ENCODE results near the gene C2orf74. TPM values are rescaled to one million over a fixed set of nuclear protein-coding genes. Genes with fewer than 3 reads are reported as not detected.

The C2orf74 gene
- total RNA-seq, 4 donors from 2014 or later = 3.5 to 11.3 (median 6.2) TPM

DNA sequence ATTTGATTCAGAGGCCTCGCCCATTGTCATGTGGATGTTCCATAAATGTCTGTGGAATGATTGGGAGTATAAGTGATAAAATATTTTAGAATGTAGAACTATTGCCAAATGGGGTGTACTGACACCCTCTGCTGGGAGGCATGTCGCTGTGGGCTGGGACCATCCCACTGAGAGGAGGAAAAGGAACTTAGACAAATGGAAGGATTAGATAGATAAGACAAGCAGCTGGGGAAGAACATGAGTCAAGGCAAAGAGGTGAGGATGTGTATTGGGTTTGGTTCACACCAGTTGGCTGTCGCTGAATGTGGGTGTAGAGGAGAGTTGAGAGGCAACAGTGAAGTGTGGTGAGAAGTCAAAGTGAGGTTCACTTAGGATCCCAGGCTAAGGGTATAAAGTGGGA, 4.0 kb downstream of the C2orf74 start:
- no peak for DNase-seq (ENCODE audit: low spot score in 2 of 2)
- WGBS, 2 donors = 83 to 88% methylated on average over 3 of the region's 3 CpGs
- TF ChIP-seq POLR2A (IDR thresholded peaks at IDR 0.05) = no peak
- TF ChIP-seq, protein P1, sequence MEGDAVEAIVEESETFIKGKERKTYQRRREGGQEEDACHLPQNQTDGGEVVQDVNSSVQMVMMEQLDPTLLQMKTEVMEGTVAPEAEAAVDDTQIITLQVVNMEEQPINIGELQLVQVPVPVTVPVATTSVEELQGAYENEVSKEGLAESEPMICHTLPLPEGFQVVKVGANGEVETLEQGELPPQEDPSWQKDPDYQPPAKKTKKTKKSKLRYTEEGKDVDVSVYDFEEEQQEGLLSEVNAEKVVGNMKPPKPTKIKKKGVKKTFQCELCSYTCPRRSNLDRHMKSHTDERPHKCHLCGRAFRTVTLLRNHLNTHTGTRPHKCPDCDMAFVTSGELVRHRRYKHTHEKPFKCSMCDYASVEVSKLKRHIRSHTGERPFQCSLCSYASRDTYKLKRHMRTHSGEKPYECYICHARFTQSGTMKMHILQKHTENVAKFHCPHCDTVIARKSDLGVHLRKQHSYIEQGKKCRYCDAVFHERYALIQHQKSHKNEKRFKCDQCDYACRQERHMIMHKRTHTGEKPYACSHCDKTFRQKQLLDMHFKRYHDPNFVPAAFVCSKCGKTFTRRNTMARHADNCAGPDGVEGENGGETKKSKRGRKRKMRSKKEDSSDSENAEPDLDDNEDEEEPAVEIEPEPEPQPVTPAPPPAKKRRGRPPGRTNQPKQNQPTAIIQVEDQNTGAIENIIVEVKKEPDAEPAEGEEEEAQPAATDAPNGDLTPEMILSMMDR (IDR thresholded peaks at IDR 0.05) = no peak
- intact Hi-C loops (cut with DNase I; ENCODE audit: low total_unique reads) = no loop called here
- no peak overlapping the region for H3K4me3 ChIP-seq (ENCODE audit: low read depth, poor library complexity, severe bottlenecking)

DNA sequence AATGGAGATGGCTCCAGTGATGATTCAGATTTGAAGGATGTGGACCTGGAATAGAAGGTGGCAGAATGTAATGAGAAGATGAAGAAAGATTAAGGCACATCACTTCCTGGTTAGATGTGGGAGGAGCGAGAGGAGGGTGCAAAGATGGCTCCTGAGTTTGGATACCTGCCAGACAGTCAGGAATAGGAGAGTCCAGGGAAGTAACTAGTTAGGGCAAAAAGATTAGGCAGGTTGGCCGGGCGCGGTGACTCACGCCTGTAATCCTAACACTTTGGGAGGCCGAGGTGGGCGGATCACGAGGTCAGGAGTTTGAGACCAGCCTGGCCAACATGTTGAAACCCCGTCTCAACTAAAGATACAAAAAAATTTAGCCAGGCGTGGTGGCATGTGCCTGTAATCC, 5.6 kb downstream of the C2orf74 start:
- no peak for DNase-seq (ENCODE audit: low spot score in 2 of 2)
- TF ChIP-seq, protein P1 (IDR thresholded peaks at IDR 0.05) = no peak
- no peak for TF ChIP-seq POLR2A (IDR thresholded peaks at IDR 0.05)
- 94 to 95% methylated on average over 10 of the region's 10 CpGs for WGBS, 2 donors
- intact Hi-C loops (cut with DNase I; ENCODE audit: low total_unique reads) = no loop called here
- no peak overlapping the region for H3K4me3 ChIP-seq (ENCODE audit: low read depth, poor library complexity, severe bottlenecking)

DNA sequence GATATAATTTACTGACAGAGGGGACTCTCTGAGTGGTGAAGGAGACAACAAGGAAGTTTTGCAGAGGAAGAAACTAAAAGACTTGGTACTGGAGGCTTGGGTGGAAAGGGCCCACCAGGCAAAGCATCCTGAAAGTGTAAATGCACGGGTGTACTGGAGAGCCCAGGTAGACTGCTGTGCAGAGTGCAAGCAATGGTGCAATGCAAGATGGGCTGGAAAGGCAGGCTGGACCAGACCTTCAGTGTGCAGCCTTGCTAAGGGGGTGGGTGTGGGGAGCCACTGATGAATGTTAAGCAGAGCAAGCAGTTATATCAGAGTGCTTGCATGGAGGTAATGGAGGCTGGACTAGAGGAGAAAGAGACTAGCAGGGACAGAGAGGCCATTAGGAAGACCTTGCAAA, 10.7 kb downstream of the C2orf74 start:
- DNase-seq (ENCODE audit: low spot score in 2 of 2) = no peak
- intact Hi-C loops (cut with DNase I; ENCODE audit: low total_unique reads) = no loop called here
- 68 to 78% methylated on average over 1 of the region's 1 CpG for WGBS, 2 donors
- no peak for TF ChIP-seq POLR2A (IDR thresholded peaks at IDR 0.05)
- TF ChIP-seq, protein P1 (IDR thresholded peaks at IDR 0.05) = no peak
- no peak overlapping the region for H3K4me3 ChIP-seq (ENCODE audit: low read depth, poor library complexity, severe bottlenecking)

DNA sequence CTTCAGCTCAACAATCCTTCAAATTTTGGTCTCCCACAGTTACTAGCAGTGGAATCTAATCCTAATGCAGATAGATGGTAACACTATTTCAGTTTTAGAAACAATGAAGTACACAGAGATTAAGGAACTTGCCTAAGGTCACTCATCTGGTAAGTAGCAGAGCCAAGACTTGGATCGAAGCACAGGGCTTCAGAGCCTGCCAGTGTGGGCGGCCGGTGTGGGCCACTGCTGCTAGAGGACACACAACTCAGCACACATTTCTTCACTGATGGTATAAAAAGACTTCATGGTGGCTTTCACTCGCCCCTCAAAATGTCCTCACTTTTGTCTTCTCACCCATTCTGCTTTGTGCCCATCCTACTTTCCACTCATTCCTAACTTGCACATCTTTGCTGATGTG, 11.1 kb downstream of the C2orf74 start:
- intact Hi-C loops (cut with DNase I; ENCODE audit: low total_unique reads) = no loop called here
- DNase-seq (ENCODE audit: low spot score in 2 of 2) = no peak
- no peak for TF ChIP-seq POLR2A (IDR thresholded peaks at IDR 0.05)
- TF ChIP-seq, protein P1 (IDR thresholded peaks at IDR 0.05) = no peak
- no peak overlapping the region for H3K4me3 ChIP-seq (ENCODE audit: low read depth, poor library complexity, severe bottlenecking)
- WGBS, 2 donors = 52 to 59% methylated on average over 4 of the region's 4 CpGs

DNA sequence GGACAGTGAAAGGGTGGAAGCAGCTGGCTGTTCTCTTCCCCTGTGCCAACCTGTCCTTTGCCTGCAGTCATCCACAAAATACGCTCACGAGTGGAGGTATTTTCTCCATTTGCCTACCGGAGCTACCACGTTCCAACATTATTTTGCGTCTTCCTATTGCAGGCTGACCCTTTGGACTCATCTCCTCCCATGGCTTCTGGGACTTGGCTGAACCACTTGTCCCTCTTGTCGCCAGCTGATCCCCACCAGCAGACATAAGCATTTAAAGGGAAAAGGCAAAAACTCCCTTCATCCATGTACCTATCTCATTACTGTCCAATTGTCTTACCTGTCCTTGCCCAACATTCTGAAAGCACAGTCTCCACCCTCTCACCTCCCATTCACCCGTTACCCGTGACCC, 13.0 kb downstream of the C2orf74 start:
- TF ChIP-seq, protein P1 (IDR thresholded peaks at IDR 0.05) = no peak
- no peak for TF ChIP-seq POLR2A (IDR thresholded peaks at IDR 0.05)
- 85 to 86% methylated on average over 8 of the region's 8 CpGs for WGBS, 2 donors

More for the DNA sequence above, 13.0 kb downstream of the C2orf74 start:
- H3K4me3 ChIP-seq (ENCODE audit: low read depth, poor library complexity, severe bottlenecking) = no peak overlapping the region
- intact Hi-C loops (cut with DNase I; ENCODE audit: low total_unique reads) = loop anchor here (5.0 kb wide), 1 partner anchor 298 kb away; no protein-coding TSS in a partner anchor
- no peak for DNase-seq (ENCODE audit: low spot score in 2 of 2)

Measured in lower leg skin (tissue), 4 donors.